Measurements from ENCODE around the gene HDAC4.

GRCh38 chr2:239312741-239313667, 87.8 kb downstream of the HDAC4 start:
- no peak for TF ChIP-seq CTCF (IDR thresholded peaks at IDR 0.05)
- no peak for TF ChIP-seq POLR2A (IDR thresholded peaks at IDR 0.05)
